Activated CD4-positive, alpha-beta T cell treated with anti-CD3 and anti-CD28 coated beads for 4 hours (primary cell): ENCODE data around the gene PNLDC1.
"Not testable (repeated sequence)": the region's sequence is repeated elsewhere in the genome, so short reads cannot be mapped to it uniquely, and the experiment has no call there.

Source experiments
- DNase-seq, 2 donors: peaks; one replicate each; pipeline ENCODE4 v3.0.0-alpha.2; 2020

PNLDC1 gene

DNA sequence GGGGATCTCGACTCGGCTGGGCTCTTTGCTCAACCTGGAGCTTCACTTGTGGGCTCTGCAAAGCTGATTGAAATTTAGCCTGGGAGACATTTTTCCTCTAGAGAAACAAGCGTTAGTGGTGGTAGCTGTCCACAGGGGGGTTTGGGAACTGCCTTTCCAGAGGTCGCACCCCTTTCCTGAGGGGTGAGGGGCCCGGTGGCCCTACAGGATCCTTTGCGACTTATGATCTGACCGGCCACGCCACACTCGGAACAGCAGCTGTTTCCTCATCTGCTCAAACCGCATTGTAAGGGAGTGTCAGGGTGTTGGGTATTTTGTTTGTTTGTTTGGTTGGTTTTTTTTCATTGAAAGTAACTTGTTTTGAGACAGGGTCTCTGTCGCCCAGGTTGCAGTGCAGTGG, 21.0 kb downstream of the PNLDC1 start:
- DNase-seq: no peak

DNA sequence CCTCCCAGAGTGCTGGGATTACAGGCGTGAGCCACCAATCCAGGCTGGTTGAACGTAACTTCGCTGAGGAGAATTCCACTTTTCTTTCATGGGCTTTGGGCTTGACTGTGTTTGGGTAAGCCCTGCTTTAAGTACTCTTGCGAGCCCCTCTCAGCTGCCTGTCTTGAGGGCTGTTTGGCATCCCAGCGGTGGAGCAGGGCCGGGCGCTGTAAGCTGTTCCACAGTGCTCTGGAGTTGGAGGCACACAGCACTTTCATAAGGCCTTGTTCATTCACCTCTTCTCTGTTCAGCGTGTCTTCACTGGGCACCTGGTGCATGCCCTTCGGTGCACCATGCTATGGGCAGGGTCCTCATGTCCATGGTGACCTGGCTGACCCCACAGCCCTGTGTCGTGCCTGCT, 21.6 kb downstream of the PNLDC1 start:
- DNase-seq: no peak

DNA sequence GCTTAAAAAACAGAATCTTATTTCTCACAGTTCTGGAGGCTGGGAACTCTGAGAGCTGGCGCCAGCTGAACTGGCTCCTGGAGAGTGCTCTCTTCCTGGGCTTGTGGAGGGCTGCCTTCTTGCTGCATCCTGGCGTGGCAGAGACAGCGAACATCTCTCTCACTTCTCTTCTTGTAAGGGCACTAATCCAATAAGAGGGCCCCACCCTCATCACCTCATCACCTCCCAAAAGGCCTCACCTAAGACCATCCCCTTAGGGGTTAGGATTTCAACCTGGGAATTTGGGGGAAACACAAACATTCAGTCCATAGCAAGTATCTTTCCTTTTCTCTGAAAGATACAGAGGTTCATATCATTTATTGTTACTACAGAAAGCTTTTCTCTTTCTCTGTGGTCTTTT, 23.9 kb downstream of the PNLDC1 start:
- no peak for DNase-seq

DNA sequence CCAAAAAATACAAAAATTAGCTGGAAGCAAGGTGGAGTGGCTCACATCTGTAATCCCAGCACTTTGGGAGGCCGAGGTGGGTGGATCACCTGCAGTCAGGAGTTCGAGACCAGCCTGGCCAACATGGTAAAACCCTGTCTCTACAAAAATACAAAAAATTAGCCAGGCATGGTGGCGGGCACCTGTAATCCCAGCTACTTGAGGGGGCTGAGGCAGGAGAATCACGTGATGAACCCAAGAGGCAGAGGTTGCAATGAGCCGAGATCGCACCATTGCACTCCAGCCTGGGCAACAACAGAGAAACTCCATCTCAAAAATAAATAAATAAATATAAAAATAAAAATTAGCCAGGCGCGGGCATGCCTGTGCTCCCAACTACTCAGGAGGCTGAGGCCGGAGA, 24.6 kb downstream of the PNLDC1 start:
- DNase-seq: not testable (repeated sequence)

DNA sequence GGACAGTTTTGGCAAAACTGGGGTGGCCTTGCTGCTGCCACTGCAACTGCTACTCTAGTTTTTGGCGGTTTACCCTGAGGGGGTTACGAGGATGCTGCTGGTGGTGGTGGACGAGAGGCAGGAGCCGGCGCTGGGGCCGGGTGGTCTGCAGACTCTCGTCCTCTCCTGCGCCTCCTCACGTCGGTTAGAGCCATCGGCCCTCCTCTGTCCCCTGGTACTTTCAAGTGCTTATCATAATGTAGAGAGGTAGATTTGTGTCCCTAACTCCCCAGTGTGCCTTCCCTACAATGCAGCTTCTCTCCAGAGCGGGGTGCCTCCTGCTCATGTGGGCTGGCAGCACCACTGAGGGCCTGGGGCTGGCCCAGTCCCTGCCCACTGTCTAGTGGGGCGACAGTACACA, 25.9 kb downstream of the PNLDC1 start:
- DNase-seq: no peak

DNA sequence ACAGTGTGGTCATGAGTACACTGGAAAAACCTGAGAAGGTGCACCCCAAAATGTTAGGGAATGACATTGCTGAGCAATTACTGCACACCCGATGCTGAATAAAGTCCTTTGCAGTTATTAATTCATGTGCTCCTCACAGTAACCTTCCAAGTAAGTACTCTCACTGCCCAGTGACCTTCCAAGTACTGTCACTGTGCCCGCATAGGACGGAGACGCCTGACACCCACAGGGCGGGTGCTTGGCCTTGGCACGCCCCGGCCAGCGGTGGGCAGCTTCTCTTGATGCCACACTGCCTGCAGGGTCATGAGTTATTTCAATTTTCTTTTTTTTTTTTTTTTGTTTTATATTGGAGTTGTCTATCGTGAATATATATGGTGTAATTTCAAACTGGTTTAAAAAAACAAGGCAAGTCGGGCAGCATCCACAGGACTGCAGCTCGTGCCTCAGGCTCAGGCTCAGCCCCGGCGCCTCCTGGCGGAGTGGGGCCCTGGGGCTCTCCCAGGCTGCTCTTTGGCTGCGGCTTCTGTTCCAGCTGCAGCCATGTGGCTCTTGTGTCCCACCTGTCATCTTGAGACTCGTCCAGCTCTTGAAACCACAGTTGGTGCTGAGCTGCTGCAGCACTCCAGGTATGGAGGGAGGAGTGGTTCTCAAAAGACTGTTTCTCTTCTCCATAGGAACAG, 27.0 kb downstream of the PNLDC1 start:
- no peak for DNase-seq

DNA sequence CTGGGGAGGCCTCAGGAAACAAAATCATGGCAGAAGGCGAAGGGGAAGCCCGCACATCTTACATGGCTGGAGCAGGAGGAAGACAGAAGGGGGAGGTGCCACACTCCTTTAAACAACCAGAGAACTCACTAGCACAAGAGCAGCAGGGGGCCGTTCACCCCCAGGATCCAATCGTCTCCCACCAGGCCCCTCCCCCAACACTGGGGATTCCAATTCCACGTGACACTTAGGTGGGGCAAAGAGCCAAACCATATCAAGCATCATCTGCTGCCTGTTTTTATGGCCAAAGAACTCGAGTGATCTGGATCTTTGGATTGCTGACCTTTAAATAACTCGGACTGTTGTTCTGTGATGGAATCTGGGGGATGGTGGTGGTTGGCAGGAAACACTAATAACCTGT, 28.0 kb downstream of the PNLDC1 start:
- no peak for DNase-seq

DNA sequence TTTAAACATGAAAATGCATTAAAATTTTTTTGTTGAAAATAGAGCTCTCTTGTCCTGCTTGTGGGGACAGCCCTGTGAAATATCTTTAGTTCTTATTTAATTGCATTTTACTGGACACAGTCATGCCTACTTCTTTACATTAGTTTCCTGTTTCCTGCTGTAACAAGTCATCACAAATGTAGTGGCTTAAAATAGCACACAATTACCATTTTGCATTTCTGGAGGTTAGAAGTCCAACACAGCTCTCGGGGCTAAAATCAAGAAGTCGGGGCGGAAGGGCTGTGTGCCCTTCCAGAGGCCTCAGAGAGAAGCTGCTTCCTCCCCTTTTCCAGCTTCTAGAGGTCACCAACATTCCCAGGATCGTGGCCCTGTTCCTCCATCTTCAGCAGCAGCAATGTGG, 29.4 kb downstream of the PNLDC1 start:
- DNase-seq: no peak

DNA sequence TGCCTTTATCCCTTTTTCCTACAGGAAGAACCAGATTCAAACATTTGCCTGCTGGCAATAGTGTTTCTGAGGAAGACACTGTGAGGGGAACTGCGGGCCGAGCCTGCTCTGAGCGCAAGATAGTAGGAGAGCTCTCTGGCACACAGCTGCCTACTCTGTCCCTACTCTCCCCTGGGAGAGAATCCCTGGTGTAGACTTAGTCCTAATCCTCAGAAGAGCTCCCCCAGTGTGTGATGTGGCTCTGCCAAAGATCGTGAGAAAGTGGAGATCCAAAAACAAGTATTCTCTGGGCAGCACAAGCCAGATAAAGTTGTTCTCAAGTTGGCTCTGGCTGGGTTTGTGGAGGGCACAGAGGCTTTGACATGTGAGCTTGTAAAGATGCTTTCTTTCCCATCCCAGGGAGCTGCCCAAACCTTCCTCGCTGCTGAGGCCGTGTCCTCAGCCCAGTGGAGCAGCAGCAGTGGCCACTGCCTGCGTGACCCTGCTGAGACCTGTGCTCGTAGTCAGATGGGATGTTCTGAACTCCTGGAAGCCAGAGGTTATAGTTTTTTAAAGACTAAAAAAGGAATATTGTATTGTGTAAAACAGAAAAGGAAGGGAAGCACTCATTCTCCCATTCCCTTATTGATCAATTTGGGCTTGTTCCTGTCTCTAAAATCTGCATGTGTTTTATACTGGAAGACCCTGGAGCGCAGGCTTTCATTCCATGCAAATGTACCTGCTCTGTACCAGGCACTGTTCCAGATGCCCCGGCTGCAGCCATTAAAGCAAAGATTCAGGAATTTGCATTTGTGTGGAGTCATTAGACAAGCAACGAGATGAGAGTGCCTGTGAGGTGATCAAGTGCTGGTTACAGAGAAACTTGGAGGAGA, 30.7 kb downstream of the PNLDC1 start:
- DNase-seq: no peak

DNA sequence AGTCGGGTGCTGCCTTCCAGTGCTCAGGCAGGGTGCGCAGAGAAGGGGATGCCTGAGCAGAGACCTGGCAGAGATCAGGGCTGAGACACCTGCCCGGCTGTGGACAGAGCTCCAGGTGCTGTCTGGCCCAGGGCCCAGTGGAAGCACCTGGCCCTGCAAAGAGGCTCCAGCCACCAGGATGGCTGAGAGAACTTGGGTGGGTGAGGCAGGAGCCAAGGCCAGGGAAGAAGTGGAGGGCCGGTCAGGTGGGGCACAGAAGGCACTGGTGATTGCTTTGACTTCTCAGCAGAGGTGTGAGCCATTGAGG, 31.2 kb downstream of the PNLDC1 start:
- no peak for DNase-seq

DNA sequence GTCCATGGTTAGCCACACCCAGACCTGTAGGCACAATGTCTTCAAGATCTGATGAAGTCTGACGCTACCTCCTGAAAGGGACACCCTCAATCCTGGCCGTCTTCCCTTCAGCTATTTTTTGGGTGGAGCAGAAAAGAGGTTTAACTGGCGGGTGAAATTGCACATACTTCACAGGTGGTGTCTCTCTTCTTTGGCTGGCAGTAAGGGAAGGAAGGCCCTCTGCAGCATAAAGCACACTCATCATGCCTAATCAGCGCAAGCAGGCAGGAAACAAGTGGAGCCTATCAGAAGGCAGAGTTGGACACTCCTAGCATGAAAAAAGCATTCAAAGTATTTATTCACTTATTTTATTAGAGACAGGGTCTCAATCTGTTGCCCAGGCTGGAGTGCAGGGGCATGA, 32.9 kb downstream of the PNLDC1 start:
- no peak for DNase-seq

DNA sequence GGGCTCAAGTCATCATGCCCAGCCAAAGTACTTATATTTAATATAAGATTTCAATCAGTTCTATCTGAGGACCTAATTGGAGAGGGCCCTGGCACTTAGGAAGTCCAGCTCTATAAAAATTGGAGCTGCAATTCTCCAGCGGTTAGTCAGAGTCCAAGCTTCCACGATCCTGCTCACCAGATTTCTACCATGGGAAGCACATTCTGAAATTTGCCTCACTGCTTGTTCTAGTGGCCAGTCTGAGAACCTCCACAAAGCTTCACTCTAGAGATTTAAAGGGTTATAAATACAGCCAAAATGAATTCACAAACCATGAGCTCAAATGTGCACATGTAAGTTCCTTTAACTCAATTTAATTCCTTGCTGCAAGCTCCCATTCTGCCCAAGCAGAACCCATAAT, 33.5 kb downstream of the PNLDC1 start:
- DNase-seq: no peak

DNA sequence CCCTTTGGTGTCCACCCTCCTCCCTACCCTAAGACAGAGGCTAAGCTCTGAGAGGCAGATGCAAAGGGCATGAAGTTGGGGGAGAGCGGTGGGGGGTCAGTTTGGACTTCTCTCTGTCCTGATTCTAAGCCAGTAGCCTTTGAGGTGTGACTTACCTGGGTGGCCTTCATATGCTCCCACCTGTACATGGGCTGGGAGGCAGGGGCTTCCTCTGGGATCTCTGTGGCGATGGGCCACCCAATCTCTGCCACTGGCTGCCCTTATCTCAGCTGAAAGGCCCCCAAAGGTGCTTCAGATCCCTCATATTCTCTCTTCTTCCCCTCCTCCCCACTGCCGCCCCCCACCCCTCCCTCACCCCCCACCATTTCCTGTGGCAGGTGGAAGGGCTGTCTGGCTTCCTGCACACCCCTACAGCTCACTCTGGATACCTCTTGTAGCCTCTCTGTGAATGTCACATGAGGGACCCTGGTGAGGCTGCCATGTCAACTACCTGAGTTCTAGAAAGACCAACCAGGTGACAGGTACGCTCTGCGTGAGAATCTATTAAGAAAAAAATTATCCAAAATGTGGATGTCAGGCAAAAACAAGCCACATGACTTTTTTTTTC, 34.0 kb downstream of the PNLDC1 start:
- no peak for DNase-seq

DNA sequence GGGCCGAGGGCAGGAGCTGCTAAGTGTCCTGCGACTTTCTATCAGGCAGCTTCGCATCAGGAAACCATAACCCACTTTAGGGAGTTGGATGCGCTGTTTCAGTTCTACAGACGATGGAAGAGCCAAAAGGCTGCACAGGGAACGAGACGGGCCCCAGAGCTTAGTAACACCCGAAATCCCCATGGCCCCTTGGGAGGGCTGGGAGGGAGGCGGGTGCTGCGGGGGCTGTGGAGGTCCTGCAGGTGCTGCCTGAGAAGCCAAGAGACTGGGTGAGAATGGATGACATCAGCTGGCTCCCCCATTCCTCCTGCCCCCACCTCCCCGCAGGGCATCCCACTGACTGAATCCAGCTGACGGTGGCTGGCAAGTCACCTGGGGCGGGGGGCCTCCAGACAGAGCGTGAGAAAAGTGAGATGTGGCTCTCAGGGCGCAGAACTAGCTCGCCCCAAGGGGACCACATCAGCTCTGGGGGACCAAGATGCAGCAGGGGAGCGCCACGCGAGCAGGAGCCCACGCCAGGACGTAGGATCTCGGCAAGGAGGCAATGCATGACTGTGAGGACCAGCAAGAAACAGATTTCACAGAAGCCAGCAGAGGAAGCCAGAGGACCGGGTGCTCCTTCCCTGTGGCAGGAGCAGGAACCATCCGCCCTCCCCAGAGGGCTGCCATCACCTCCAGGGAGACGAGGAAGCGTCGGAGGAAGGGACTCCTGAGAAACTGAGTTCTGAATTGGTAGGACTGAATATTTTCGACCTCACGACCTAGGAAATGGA, 36.8 kb downstream of the PNLDC1 start:
- DNase-seq: no peak

DNA sequence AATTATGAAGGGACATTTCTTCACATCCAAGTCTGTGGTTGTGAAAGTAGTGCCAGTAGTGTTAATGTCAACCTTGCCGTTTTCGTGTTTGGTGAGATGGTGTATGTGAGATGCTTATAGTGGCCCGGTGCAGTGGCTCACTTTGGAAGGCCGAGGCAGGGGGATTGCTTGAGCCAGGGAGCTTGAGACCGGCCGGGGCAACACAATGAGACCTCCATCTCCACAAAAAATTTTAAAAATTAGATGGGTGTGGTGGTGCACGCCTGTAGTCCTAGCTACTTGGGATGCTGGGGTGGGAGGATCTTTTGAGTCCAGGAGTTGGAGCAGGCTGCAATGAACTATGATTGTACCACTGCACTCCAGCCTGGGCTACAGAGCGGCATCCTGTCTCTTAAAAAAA, 37.4 kb downstream of the PNLDC1 start:
- no peak for DNase-seq

DNA sequence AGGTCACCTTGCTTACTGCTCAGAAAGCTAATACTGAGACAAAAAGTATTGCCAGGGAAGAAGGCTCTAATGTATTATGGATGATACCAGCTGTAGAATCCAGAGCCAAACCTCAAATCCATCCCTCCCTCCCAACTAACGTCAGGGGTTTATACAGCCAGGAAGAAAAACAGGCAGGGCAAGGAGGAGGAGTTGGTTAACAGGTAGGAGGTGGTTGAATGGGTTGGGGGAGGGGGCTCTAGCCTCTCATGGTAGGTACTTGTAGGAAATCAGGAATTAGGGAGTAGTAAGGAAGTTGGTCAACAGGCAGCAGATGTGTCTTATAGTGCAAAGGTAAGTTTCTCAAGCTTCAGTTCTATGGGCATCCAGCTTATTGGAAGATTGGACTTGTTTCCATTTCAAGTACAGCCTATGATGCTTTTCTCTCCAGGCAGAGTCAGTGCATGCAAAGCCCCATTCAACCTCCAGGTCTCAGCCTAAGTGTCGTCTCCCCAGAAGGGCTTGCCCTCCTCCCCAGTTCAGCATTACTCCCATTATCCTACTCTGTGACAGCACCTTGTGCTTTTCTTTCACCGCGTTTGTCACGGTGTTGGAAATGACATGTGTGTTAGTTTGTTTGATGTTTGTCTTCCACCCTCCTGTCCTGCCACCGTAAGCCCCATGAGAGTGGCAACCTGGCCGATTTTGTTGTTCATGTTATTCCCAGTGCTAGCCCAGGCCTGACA, 38.1 kb downstream of the PNLDC1 start:
- DNase-seq: no peak

DNA sequence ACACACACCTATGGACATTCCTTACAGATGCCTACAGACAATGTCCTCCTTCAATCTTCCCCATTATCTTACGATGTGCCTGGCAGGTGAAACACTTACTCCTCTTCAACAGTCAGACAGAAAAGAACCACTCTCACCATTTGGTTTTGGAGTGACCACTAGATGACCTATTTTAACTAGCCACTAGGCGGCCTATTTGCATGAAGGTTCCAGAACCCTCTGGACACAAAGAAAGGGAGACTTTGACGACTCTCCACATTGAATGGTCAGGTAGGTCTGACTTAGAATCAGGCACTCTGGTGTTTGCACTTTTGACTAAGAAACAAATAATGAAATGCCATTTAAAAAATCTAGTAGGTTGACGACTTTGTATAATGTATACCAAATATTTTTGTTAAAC, 42.0 kb downstream of the PNLDC1 start:
- DNase-seq: no peak

DNA sequence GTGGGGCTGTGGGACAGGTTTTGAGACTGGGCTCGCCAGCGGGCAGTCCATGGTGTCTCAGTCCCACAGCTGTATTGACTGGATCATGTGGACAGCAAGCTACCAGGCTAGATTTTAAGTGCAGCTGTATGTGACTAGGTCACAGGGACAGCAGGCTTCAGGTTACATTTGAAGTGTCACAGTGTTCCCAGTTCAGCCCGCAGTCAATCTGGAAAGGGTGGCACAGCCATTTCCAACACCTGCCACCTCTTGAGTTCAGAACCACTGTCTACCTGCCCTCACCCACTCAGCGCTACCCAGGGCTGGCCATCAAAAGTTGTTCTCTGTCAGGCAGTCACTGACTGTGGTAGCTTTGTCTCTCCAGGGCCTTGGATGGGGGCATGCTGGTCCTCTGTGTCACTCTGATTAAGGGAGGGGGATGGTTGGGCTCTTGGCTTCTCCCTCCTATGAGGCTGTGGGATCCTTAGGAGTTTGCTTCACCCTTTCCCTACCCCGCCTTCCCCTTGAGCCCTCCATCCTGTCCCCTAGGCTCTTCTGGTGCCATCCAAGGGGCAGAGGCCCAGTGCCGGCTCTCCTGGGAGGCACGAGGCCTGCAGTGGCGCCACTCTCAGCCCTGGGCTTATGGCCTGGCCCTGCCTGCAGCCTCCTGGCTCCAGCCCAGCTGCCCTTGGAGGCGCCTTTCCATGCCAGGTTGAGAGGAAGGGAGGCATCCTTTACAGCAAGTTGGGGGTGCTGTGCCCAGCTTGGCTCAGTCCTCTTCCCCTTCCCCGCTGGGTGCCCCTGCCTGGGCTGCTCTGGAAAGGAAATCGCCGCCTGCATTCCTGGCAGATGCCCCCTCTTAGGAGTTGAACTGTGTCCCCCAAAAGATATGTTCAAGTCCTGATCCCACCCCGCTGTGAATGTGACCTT, 44.9 kb downstream of the PNLDC1 start:
- no peak for DNase-seq

DNA sequence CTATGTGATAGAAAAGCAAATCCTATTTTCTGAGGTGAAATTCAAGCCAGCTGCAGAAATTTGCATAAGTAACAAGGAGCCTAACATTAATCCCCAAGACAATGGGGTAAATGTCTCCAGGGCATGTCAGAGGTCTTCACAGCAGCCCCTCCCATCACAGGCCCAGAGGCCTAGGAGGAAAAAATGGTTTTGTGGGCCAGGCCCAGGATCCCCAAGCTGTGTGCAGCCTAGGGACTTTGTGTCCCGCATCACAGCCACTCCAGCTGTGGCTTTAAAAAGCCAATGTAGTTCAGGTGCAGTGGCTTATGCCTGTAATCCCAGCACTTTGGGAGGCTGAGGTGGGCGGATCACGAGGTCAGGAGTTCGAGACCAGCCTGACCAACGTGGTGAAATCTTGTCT, 48.5 kb downstream of the PNLDC1 start:
- DNase-seq: not testable (repeated sequence)

DNA sequence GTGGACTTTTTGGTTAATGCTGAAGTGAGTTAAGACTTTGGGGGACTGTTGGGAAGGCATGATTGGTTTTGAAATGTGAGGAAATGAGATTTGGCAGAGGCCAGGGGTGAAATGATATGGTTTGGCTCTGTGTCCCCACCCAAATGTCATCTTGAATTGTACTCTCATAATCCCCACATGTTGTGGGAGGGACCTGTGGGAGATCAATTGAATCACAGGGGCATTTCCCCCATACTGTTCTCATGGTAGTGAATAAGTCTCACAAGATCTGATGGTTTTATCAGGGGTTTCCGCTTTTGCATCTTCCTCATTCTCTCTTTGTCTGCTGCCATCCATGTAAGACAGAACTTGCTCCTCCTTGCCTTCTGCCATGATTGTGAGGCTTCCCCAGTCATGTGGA, 49.8 kb downstream of the PNLDC1 start:
- DNase-seq: not testable (repeated sequence)

DNA sequence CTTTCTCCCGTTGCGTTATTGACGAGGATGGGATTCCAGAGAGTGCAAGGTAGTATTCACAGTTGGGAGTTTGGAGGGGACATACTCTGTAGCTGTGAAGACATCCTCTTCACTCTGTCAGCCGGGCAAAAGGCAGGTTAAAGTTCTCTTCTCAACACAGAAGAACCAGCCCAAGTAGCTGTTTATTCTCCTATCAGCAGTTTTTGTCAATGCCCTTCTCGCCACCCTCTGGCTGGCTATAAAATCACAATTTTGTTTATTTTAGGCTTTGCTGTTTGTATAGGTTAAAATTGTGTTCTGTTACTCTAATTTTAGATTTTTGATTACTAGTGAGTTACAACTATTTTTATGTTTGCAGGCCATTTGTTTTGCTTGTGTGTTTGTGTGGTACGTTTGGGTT, 52.8 kb downstream of the PNLDC1 start:
- peak in 1 of 2 donors; percentile 11 for DNase-seq

DNA sequence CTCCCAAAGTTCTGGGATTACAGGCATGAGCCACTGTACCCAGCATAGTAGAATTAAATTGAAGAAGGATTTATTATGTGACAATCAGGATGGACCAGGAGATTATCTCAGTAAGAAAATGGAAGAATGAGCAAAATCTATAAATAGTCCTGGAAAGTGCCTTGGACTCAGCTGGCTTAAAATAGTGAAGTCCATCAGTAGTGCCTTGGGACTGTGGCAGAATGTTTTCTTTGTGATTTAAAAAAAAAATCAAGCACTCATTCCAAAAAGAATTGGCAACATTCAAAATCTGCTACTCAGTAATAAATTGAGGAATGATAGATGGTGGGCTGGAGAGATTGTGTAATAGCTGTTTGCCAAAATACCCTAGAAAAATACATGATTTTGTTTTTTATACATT, 53.7 kb downstream of the PNLDC1 start:
- no peak for DNase-seq
